ENCODE measurements around the gene COL6A6.

DNA sequence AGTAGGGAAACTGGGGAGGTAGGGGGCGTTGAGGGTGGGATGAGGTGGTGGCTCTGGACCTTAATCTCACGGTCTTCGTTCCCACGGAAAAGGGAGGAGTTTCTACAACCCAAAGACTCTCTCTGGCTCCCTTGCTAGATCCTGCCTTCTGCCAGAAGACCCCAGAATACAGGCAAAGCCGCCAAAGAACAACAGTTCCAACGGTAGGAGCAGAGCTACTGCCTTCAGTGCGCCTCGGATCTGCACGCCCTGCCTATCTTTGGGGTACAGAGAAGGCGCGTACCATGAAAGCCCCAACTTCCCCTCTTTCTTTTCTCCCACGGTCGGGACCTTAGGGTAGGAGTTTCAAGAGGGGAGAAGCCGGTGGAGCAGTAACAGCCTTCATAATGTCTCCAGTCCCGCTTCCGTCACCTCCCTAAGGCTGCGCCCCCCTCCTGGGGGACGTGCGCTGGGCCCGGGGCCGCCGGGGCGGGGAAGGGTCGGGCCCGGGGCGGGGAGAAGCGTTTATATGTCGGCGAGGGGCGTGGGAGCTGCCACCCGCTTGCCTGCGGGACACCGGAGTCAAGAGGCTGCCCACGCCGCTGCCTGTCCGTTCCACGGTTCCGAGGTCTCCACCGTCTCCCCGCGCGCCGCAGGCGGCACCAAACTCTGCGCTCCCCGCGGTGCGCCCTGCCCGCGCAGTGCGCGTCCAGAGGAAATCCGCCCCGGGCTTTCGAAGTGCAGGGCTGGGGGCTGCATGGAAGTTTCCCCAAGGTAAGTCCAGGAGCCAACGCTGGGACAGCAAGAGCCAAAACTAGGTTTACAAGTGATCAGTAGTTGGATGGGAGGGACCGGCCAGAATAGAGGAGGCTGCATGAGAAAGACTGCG lies at the start of gene COL6A6:
- TF ChIP-seq, protein P1, sequence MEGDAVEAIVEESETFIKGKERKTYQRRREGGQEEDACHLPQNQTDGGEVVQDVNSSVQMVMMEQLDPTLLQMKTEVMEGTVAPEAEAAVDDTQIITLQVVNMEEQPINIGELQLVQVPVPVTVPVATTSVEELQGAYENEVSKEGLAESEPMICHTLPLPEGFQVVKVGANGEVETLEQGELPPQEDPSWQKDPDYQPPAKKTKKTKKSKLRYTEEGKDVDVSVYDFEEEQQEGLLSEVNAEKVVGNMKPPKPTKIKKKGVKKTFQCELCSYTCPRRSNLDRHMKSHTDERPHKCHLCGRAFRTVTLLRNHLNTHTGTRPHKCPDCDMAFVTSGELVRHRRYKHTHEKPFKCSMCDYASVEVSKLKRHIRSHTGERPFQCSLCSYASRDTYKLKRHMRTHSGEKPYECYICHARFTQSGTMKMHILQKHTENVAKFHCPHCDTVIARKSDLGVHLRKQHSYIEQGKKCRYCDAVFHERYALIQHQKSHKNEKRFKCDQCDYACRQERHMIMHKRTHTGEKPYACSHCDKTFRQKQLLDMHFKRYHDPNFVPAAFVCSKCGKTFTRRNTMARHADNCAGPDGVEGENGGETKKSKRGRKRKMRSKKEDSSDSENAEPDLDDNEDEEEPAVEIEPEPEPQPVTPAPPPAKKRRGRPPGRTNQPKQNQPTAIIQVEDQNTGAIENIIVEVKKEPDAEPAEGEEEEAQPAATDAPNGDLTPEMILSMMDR (IDR thresholded peaks at IDR 0.05), result no peak
- no peak for TF ChIP-seq POLR2A (IDR thresholded peaks at IDR 0.05)

Measured in thyroid gland (tissue), 4 donors.